HepG2 (cell line): Measurements from ENCODE around the gene ERBB3. TPM values are rescaled to one million over a fixed set of nuclear protein-coding genes. Genes with fewer than 3 reads are reported as not detected.
A peak's percentile ranks its signal among the peaks of the same experiment; 100 is the strongest.

Experiments
- FOXK2 ChIP-seq: fragments of 450-650 bp; IDR thresholded peaks from 2 replicates; pipeline ENCODE4 v1.6.1; 2016
- HDAC1 ChIP-seq: sonication (generic); formaldehyde crosslinking; IDR thresholded peaks from 2 replicates; pipeline ENCODE4 v1.5.1; 2020; ENCODE audit warnings: mild to moderate bottlenecking, missing genetic modification reagents
- IRF2 ChIP-seq: IDR thresholded peaks from 2 replicates; pipeline ENCODE4 v1.6.1; 2018; ENCODE audit warnings: missing genetic modification reagents, missing compliant biosample characterization
- MBD4 ChIP-seq: IDR thresholded peaks from 2 replicates; pipeline ENCODE4 v1.6.1; 2012; ENCODE audit warnings: low read length, inconsistent platforms, borderline replicate concordance
- MXD4 ChIP-seq: IDR thresholded peaks from 2 replicates; pipeline ENCODE4 v1.6.1; 2016; ENCODE audit warnings: mild to moderate bottlenecking, missing biosample characterization, missing genetic modification reagents
- PAF1 ChIP-seq: IDR thresholded peaks from 2 replicates; pipeline ENCODE4 v1.6.1; 2016; ENCODE audit warnings: missing genetic modification reagents, missing compliant biosample characterization
- PRDM4 ChIP-seq: sonication (generic); formaldehyde crosslinking; IDR thresholded peaks from 2 replicates; pipeline ENCODE4 v1.9.0; 2021; ENCODE audit warnings: missing genetic modification reagents, borderline replicate concordance
- SMAD3 ChIP-seq: sonication (generic); formaldehyde crosslinking; IDR thresholded peaks from 2 replicates; pipeline ENCODE4 v1.4.0; 2020; ENCODE audit warnings: missing genetic modification reagents
- SYNCRIP ChIP-seq: fragments of 200-400 bp; formaldehyde crosslinking; IDR thresholded peaks from 2 replicates; pipeline ENCODE4 v1.6.1; 2018; ENCODE audit warnings: mild to moderate bottlenecking, low read depth, low read length; ENCODE audit not compliant: insufficient read depth
- XRCC5 ChIP-seq: fragments of 200-400 bp; formaldehyde crosslinking; optimal IDR thresholded peaks from 2 replicates; pipeline ENCODE3; 2017; ENCODE audit warnings: mild to moderate bottlenecking, low read length
- ZFP37 ChIP-seq: sonication (generic); formaldehyde crosslinking; IDR thresholded peaks from 2 replicates; pipeline ENCODE4 v1.4.0; 2020; ENCODE audit warnings: missing genetic modification reagents, borderline replicate concordance
- ZKSCAN1 ChIP-seq: fragments of 150-350 bp; IDR thresholded peaks from 2 replicates; pipeline ENCODE4 v1.6.1; 2014; ENCODE audit warnings: low read length
- ZNF160 ChIP-seq: sonication (generic); formaldehyde crosslinking; IDR thresholded peaks from 2 replicates; pipeline ENCODE4 v1.8.0; 2022; ENCODE audit warnings: mild to moderate bottlenecking, inconsistent platforms, missing genetic modification reagents
- ZNF274 ChIP-seq: sonication (generic); formaldehyde crosslinking; IDR thresholded peaks from 2 replicates; pipeline ENCODE4 v1.5.1; 2020; ENCODE audit warnings: mild to moderate bottlenecking, missing genetic modification reagents
- ZNF282 ChIP-seq: fragments of 450-650 bp; IDR thresholded peaks from 2 replicates; pipeline ENCODE4 v1.6.1; 2018; ENCODE audit not compliant: partially characterized antibody
- ZNF576 ChIP-seq: sonication (generic); formaldehyde crosslinking; IDR thresholded peaks from 2 replicates; pipeline ENCODE4 v1.4.0; 2020; ENCODE audit warnings: mild to moderate bottlenecking, missing genetic modification reagents
- ZNF703 ChIP-seq: sonication (generic); formaldehyde crosslinking; IDR thresholded peaks from 2 replicates; pipeline ENCODE4 v1.5.1; 2020; ENCODE audit warnings: missing genetic modification reagents, mild to moderate bottlenecking, moderate library complexity, borderline replicate concordance
- ZNF768 ChIP-seq: sonication (generic); formaldehyde crosslinking; IDR thresholded peaks from 2 replicates; pipeline ENCODE4 v1.4.0; 2020; ENCODE audit warnings: missing genetic modification reagents
- ZNF776 ChIP-seq: sonication (generic); formaldehyde crosslinking; IDR thresholded peaks from 2 replicates; pipeline ENCODE4 v1.4.0; 2020; ENCODE audit warnings: mild to moderate bottlenecking, missing genetic modification reagents
- ZSCAN20 ChIP-seq: sonication (generic); formaldehyde crosslinking; IDR thresholded peaks from 2 replicates; pipeline ENCODE4 v1.4.0; 2020; ENCODE audit warnings: missing genetic modification reagents, mild to moderate bottlenecking, borderline replicate concordance
- polyA plus RNA-seq, 8 experiments: library from polyadenylated mRNA; depleted of rRNA in 3 of 8; stranded (reverse) in 7 of 8; unstranded in 1 of 8; fragments of >200 nt; fragmentation: Illumina TruSeq in 4 of 8; extraction: Trizol in 4 of 8; gene quantifications; 2 replicates each; pipeline versions ENCODE4 v1.2.1 to v1.2.3, GENCODE V29; 2011 to 2016; ENCODE audit warnings: low read depth in 4 of 8, missing spikeins in 1 of 8, mixed read lengths in 1 of 8; ENCODE audit not compliant: insufficient read depth in 1 of 8
- total RNA-seq, 5 experiments: library from RNA; depleted of rRNA; stranded (reverse); fragments of >200 nt; fragmentation: Illumina TruSeq; extraction: Trizol; gene quantifications; 2 replicates each; pipeline ENCODE4 v1.2.3, GENCODE V29; 2016; ENCODE audit warnings: low read depth in 1 of 5
- TF ChIP-seq, protein P1 (sequence below): sonication (generic); formaldehyde crosslinking; IDR thresholded peaks from 2 replicates; pipeline ENCODE4 v1.5.1; 2020; ENCODE audit warnings: mild to moderate bottlenecking, missing genetic modification reagents, borderline replicate concordance
- TF ChIP-seq, protein P2 (sequence below): sonication (generic); formaldehyde crosslinking; IDR thresholded peaks from 2 replicates; pipeline ENCODE4 v1.5.1; 2020; ENCODE audit warnings: missing genetic modification reagents, mild to moderate bottlenecking, borderline replicate concordance

Gene ERBB3
- total and polyA plus RNA-seq, 2 of the 13 experiments (the other 11 are each of a cell fraction or from before 2014, with no cell fraction given) = 93.6 to 358 TPM

DNA sequence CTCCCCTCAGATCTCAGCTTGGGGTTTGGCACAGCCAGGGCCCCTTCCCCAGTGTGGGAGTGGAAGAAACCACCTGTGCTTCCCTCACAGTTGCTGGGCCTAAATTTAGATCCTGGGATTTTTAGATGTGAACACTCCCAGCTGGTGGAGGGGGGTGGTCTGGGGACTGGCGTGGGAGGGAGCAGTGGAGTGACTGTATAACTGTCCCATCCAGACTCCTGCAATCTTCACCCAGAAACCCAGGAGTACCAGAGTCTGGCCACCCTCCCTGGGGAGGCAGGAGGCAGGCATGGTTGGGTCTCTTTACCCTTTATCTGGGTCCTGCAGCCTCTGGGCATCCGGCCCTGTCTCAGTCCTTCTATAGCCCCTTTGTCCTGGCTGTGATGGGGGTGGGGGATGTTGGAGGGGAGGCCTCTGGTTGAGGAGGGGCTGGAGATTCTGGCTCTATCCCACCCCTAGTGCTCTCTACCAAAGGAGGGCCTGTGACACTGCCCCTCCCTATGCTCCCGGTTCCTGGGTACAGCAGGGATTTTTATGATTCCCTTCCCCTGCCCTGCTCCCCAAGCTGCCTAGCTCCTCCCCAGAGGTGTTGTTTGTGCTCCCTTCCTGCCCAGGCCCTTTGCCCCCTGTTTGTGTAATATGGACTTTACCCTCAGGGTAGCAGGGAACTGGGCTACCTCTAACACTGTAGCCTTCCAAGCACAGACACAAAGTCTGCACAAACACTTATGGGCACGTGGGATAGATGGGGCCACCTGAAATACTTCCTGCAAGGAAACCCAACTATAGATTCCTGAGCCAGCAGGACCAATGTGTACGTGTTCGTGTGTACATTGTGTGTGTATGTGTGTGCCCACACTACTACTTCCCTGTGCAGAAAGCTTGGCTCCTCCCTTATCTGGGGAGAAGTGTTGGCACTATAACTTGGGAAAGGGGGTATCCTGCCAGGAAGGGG lies 1.7 kb downstream of the ERBB3 start (continued):
- TF ChIP-seq, protein P1, sequence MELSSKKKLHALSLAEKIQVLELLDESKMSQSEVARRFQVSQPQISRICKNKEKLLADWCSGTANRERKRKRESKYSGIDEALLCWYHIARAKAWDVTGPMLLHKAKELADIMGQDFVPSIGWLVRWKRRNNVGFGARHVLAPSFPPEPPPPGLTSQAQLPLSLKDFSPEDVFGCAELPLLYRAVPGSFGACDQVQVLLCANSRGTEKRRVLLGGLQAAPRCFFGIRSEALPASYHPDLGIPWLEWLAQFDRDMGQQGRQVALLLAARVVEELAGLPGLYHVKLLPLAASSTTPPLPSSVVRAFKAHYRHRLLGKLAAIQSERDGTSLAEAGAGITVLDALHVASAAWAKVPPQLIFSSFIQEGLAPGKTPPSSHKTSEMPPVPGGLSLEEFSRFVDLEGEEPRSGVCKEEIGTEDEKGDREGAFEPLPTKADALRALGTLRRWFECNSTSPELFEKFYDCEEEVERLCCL (CRISPR knock-in tag) = no peak
- TF ChIP-seq HDAC1 (peak; percentile 92), FOXK2 (peak; percentile 72; the same call in 1 of the 2 replicates), ZNF768 (CRISPR knock-in tag) (no peak), ZNF703 (CRISPR knock-in tag) (no peak; the same call in 1 of the 2 replicates), ZNF776 (no peak), XRCC5 (peak; percentile 82), ZKSCAN1 (0 out of 2 replicates have a peak, but pooled peaks have one; percentile 23), ZNF576 (CRISPR knock-in tag) (0 out of 2 replicates have a peak, but pooled peaks have one; percentile 47), ZFP37 (CRISPR knock-in tag) (0 out of 2 replicates have a peak, but pooled peaks have one; percentile 25), MXD4 (CRISPR knock-in tag) (peak; percentile 95), IRF2 (peak; percentile 98), PRDM4 (no peak), ZNF274 (CRISPR knock-in tag) (peak; percentile 73), MBD4 (peak; percentile 92; the same call in 1 of the 2 replicates), SMAD3 (peak; percentile 97), ZNF282 (no peak), ZNF160 (peak; percentile 77; the same call in 1 of the 2 replicates), SYNCRIP (no peak), PAF1 (no peak), ZSCAN20 (CRISPR knock-in tag) (no peak)
- TF ChIP-seq, protein P2, sequence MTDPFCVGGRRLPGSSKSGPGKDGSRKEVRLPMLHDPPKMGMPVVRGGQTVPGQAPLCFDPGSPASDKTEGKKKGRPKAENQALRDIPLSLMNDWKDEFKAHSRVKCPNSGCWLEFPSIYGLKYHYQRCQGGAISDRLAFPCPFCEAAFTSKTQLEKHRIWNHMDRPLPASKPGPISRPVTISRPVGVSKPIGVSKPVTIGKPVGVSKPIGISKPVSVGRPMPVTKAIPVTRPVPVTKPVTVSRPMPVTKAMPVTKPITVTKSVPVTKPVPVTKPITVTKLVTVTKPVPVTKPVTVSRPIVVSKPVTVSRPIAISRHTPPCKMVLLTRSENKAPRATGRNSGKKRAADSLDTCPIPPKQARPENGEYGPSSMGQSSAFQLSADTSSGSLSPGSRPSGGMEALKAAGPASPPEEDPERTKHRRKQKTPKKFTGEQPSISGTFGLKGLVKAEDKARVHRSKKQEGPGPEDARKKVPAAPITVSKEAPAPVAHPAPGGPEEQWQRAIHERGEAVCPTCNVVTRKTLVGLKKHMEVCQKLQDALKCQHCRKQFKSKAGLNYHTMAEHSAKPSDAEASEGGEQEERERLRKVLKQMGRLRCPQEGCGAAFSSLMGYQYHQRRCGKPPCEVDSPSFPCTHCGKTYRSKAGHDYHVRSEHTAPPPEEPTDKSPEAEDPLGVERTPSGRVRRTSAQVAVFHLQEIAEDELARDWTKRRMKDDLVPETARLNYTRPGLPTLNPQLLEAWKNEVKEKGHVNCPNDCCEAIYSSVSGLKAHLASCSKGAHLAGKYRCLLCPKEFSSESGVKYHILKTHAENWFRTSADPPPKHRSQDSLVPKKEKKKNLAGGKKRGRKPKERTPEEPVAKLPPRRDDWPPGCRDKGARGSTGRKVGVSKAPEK = no peak; the same call in 1 of the 2 replicates
